GM12874 (cell line): Measurements from ENCODE around the gene PLPPR3.

Experiments
- TF ChIP-seq, protein P1 (sequence below): IDR thresholded peaks from 2 replicates; pipeline ENCODE4 v1.5.1; 2011; ENCODE audit warnings: low read depth, mild to moderate bottlenecking, control low read depth, low read length, moderate library complexity; ENCODE audit not compliant: insufficient read depth

The PLPPR3 gene

DNA sequence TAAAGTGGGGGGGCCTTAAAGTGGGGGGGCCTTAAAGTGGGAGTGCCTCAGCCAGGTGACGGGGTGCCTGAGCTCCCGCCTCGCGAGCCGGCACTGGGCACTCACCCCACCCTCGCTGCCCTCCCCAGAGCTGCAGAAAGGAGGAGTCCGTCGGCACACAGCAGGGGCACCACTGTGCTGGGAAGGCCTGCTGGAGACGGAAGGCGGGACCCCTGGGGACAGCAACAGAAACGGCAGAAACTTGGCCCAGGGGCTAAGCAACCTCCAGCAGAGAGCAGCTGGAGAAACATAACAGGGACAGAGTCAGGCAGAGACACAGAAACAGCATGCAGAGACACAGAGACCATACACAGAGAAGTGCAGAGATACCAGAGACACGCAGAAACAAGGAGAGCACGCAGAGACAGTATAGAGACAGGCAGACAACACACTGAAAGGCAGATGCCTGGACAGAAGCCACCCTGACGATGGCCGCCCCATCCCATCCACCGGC, 45.6 kb upstream of the PLPPR3 start:
- TF ChIP-seq, protein P1, sequence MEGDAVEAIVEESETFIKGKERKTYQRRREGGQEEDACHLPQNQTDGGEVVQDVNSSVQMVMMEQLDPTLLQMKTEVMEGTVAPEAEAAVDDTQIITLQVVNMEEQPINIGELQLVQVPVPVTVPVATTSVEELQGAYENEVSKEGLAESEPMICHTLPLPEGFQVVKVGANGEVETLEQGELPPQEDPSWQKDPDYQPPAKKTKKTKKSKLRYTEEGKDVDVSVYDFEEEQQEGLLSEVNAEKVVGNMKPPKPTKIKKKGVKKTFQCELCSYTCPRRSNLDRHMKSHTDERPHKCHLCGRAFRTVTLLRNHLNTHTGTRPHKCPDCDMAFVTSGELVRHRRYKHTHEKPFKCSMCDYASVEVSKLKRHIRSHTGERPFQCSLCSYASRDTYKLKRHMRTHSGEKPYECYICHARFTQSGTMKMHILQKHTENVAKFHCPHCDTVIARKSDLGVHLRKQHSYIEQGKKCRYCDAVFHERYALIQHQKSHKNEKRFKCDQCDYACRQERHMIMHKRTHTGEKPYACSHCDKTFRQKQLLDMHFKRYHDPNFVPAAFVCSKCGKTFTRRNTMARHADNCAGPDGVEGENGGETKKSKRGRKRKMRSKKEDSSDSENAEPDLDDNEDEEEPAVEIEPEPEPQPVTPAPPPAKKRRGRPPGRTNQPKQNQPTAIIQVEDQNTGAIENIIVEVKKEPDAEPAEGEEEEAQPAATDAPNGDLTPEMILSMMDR = no peak

- TF ChIP-seq, protein P1 = no peak
These were observed 45.1 kb upstream of the PLPPR3 start for GRCh38 chr19:866769-867300.

- TF ChIP-seq, protein P1 = no peak
These were observed 41.5 kb upstream of the PLPPR3 start for GRCh38 chr19:863315-863620.

DNA sequence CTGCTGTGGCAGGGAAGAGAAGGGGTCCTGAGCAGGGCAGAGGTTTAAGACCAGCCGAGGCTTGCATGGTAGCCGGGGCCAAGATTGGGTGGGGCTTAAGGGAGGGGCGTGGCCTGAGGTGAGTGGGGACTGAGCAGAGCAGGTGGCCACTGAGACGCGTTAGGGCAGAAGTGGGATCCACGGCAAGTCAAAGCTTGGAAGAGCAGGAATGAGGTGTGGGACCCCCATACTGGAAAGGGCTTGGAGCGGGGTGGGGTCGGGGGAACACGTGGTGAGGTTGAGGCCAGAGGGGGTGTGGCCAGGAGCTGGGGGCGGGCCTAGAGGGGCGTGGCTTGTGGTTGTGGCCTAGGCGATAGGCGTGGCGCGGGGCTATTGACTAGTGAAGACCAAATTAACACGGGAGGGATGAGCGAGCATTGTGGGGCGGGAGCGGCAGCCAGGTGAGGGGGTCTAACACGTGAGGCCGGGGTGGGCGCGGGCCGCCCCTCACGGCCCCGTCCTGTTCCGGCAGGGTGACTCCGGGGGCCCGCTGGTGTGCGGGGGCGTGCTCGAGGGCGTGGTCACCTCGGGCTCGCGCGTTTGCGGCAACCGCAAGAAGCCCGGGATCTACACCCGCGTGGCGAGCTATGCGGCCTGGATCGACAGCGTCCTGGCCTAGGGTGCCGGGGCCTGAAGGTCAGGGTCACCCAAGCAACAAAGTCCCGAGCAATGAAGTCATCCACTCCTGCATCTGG, 41.0 kb upstream of the PLPPR3 start:
- TF ChIP-seq, protein P1 = no peak

DNA sequence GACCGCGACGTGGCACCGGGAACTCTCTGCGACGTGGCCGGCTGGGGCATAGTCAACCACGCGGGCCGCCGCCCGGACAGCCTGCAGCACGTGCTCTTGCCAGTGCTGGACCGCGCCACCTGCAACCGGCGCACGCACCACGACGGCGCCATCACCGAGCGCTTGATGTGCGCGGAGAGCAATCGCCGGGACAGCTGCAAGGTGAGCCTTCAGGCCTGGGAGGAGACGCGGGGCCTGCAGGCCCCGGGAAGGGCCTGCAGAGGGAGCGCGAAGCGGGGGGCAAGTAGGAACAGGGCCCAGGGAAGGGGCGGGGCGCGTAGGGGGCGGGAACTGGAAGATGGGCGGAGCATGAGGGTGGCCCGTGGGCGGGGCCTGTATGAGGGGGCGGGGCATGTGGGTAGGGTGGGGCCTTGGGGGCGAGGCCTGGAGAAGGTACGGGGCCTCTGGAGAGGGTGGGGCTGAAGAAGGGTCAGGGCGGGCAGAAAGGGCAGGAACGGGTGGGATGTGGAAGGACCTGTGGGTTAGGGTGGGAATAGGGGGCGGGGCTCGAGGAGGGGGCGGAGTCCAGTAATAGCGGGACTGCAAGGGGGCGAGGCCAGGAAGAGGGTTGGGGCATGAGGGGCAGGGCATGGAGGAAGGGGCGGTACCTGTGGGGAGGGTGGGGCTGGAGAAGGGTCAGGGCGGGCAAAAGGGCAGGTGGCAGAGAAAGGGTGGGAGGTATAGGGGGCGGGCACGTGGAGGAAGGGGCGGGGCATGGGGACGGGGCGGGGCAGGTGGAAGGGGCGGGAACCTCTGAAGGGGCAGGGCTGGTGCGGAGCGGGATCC, 40.2 kb upstream of the PLPPR3 start:
- TF ChIP-seq, protein P1 = 0 out of 2 replicates have a peak, but pooled peaks have one; percentile 20

DNA sequence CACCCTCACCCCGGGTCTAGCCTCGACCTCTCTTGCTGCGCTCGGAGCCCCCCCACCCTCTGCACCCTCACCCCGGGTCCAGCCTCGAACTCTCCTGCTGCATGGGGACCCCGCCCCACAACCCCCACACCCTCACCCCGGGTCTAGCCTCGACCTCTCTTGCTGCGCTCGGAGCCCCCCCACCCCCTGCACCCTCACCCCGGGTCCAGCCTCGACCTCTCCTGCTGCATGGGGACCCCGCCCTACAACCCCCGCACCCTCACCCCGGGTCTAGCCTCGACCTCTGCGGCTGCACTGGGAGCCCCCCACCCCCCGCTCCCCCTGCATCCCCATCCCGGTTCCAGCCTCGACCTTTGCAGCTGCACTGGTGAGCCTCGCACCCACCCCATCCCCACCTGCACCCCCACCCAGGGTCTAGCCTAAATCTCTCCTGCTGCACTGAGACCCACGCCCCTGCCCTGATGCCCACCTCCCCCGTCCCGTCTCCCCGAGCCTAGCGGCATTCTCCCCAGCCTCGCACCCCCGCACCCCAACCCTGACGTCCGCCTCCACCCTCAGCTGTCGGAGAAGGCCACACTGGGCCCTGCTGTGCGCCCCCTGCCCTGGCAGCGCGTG, 39.5 kb upstream of the PLPPR3 start:
- TF ChIP-seq, protein P1 = no peak
